ENCODE results near the gene RUNDC3A. TPM values are rescaled to one million over a fixed set of nuclear protein-coding genes. Genes with fewer than 3 reads are reported as not detected.

The RUNDC3A gene
- polyA plus RNA-seq, 1 donor (not counting 4 experiments of a cell fraction or from before 2014, with no cell fraction given): 1.6 TPM

GRCh38 chr17:44354582-44355561 lies 46.5 kb downstream of the RUNDC3A start:
- H3K27me3 ChIP-seq (ENCODE audit: control insufficient read depth, extremely low read depth, insufficient read depth, low read length): peaks cover 8% of the 10 kb centered on the region
- FAIRE-seq (no peak), DNase-seq (ENCODE audit: low read depth, low spot score) (no peak)
- H3K9ac ChIP-seq (ENCODE audit: control insufficient read depth, extremely low read depth, insufficient read depth, low read length): no peak overlapping the region
- H3K27ac ChIP-seq (ENCODE audit: control insufficient read depth, insufficient read depth, low read length): no peak overlapping the region
- H3K4me2 ChIP-seq (ENCODE audit: control insufficient read depth, extremely low read depth, insufficient read depth, low read depth, low read length): no peak overlapping the region
- no peak overlapping the region for H3K4me3 ChIP-seq (ENCODE audit: control insufficient read depth in 2 of 3, extremely low read depth in 1 of 3, insufficient read depth in 2 of 3, low read depth in 1 of 3, low read length in 3 of 3)
- no peaks in the 10 kb centered on the region for H3K4me1 ChIP-seq (ENCODE audit: control insufficient read depth, extremely low read depth, insufficient read depth, low read length)
- no peak overlapping the region for H2AFZ ChIP-seq (ENCODE audit: control insufficient read depth, low read length)
- H3K9me1 ChIP-seq (ENCODE audit: control insufficient read depth, extremely low read depth, insufficient read depth, low read length): no peaks in the 10 kb centered on the region
- H4K20me1 ChIP-seq (ENCODE audit: control insufficient read depth, extremely low read depth, insufficient read depth, low read length): no peaks in the 10 kb centered on the region
- H3K79me2 ChIP-seq (ENCODE audit: control insufficient read depth, insufficient read depth, low read length): no peaks in the 10 kb centered on the region
- H3K9me3 ChIP-seq (ENCODE audit: control insufficient read depth, low read depth, low read length): no peaks in the 10 kb centered on the region
- dilution Hi-C loops (cut with MboI; ENCODE audit: extremely low pct_ligation_motif_present, low sequenced_read_pairs): no loop called here
- peaks cover 16 to 25% of the 10 kb centered on the region in 2 experiments for H3K36me3 ChIP-seq (ENCODE audit: control insufficient read depth in 2 of 2, extremely low read depth in 1 of 2, insufficient read depth in 2 of 2, low read length in 2 of 2)
- TF ChIP-seq EZH2 (IDR thresholded peaks at IDR 0.05; ENCODE audit: low read length) (peak; percentile 31), CTCF (optimal IDR thresholded peaks at IDR 0.05 in 1 of 3, IDR thresholded peaks at IDR 0.05 in 1 of 3, conservative IDR thresholded peaks at IDR 0.05 in 1 of 3; ENCODE audit: extremely low read depth in 1 of 3, insufficient read depth in 2 of 3, low read length in 3 of 3) (peak in 2 of 3 experiments; percentile 33 to 47)

GRCh38 chr17:44355642-44356099 lies 47.3 kb downstream of the RUNDC3A start:
- no peak for TF ChIP-seq CTCF (optimal IDR thresholded peaks at IDR 0.05 in 1 of 3, IDR thresholded peaks at IDR 0.05 in 1 of 3, conservative IDR thresholded peaks at IDR 0.05 in 1 of 3; ENCODE audit: extremely low read depth in 1 of 3, insufficient read depth in 2 of 3, low read length in 3 of 3)
- no peak for TF ChIP-seq EZH2 (IDR thresholded peaks at IDR 0.05; ENCODE audit: low read length)
- Histone ChIP-seq H3K4me1 (ENCODE audit: control insufficient read depth, extremely low read depth, insufficient read depth, low read length) (no peaks in the 10 kb centered on the region), H3K9me3 (ENCODE audit: control insufficient read depth, low read depth, low read length) (no peaks in the 10 kb centered on the region), H3K27me3 (ENCODE audit: control insufficient read depth, extremely low read depth, insufficient read depth, low read length) (peaks cover 8% of the 10 kb centered on the region), H3K9me1 (ENCODE audit: control insufficient read depth, extremely low read depth, insufficient read depth, low read length) (no peaks in the 10 kb centered on the region), H3K9ac (ENCODE audit: control insufficient read depth, extremely low read depth, insufficient read depth, low read length) (no peak overlapping the region), H3K79me2 (ENCODE audit: control insufficient read depth, insufficient read depth, low read length) (no peaks in the 10 kb centered on the region), H4K20me1 (ENCODE audit: control insufficient read depth, extremely low read depth, insufficient read depth, low read length) (no peaks in the 10 kb centered on the region), H3K27ac (ENCODE audit: control insufficient read depth, insufficient read depth, low read length) (no peak overlapping the region), H3K4me3 (ENCODE audit: control insufficient read depth in 2 of 3, extremely low read depth in 1 of 3, insufficient read depth in 2 of 3, low read depth in 1 of 3, low read length in 3 of 3) (no peak overlapping the region), H3K4me2 (ENCODE audit: control insufficient read depth, extremely low read depth, insufficient read depth, low read depth, low read length) (no peak overlapping the region), H3K36me3 (ENCODE audit: control insufficient read depth in 2 of 2, extremely low read depth in 1 of 2, insufficient read depth in 2 of 2, low read length in 2 of 2) (peaks cover 11 to 18% of the 10 kb centered on the region in 2 experiments), H2AFZ (ENCODE audit: control insufficient read depth, low read length) (no peak overlapping the region)
- dilution Hi-C loops (cut with MboI; ENCODE audit: extremely low pct_ligation_motif_present, low sequenced_read_pairs): no loop called here
- DNase-seq (ENCODE audit: low read depth, low spot score) (no peak), FAIRE-seq (no peak)
